ENCODE results near the gene LHX8.

DNA sequence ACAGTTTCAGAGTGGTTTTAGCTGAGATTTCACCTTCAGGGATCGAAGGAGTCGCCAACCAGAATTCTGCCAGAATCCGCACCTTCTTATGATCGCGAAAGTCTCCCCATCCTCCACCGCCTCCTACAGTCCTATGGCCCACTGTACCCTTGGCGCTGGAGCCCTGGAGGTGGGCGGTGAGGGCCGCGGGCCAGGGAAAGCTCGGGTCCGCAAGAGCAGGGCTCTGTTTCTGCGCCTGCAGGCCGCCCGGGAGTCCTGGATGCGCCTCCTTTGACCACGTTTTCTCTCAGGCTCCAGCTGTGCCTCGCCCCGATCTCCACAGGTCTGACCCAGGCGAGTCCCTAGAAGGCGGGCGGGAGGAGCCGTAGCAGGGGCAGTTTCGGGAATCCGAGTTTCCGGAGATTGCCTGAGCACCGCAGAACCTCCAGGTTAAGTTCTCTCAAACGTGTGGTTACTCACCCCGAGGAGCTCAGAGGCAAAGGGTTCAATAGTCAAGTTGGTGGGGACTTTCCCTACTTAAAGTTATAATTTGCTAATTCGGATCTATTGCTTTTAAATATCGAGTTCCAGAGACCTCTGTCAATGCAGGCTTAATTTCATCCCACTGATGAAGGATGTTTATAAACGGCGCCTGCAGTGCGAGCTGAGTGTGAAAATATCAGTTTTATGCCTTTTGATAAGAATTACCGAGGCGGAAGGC, 3.2 kb upstream of the LHX8 start:
- TF ChIP-seq, protein P1, sequence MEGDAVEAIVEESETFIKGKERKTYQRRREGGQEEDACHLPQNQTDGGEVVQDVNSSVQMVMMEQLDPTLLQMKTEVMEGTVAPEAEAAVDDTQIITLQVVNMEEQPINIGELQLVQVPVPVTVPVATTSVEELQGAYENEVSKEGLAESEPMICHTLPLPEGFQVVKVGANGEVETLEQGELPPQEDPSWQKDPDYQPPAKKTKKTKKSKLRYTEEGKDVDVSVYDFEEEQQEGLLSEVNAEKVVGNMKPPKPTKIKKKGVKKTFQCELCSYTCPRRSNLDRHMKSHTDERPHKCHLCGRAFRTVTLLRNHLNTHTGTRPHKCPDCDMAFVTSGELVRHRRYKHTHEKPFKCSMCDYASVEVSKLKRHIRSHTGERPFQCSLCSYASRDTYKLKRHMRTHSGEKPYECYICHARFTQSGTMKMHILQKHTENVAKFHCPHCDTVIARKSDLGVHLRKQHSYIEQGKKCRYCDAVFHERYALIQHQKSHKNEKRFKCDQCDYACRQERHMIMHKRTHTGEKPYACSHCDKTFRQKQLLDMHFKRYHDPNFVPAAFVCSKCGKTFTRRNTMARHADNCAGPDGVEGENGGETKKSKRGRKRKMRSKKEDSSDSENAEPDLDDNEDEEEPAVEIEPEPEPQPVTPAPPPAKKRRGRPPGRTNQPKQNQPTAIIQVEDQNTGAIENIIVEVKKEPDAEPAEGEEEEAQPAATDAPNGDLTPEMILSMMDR (IDR thresholded peaks at IDR 0.05; ENCODE audit: low read depth, low read length) = no peak
- no peak for TF ChIP-seq EZH2phosphoT487 (IDR thresholded peaks at IDR 0.05; ENCODE audit: low read depth)
